Nucleus accumbens (tissue), 56 donors: ENCODE results near the gene VSX1.
A peak's percentile ranks its signal among the peaks of the same experiment; 100 is the strongest.

Experiments used
- DNase-seq, 56 donors: peaks; one replicate each; lab custom pipeline; 2025; lab: John Stamatoyannopoulos, UW

Gene VSX1

DNA sequence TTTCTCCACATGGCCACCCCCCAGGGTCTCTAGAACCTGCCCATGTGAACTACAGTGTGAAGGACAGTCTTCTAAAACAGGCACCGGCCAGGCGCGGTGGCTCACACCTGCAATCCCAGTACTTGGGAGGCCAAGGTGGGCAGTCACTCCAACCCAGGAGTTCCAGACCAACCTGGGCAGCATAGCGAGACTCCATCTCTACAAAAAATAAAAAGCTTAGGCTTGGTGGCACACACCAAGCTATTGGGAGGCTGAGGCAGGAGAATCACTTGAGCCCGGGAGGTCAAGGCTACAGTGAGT is 37.7 kb downstream of the VSX1 start:
- no peak for DNase-seq

DNA sequence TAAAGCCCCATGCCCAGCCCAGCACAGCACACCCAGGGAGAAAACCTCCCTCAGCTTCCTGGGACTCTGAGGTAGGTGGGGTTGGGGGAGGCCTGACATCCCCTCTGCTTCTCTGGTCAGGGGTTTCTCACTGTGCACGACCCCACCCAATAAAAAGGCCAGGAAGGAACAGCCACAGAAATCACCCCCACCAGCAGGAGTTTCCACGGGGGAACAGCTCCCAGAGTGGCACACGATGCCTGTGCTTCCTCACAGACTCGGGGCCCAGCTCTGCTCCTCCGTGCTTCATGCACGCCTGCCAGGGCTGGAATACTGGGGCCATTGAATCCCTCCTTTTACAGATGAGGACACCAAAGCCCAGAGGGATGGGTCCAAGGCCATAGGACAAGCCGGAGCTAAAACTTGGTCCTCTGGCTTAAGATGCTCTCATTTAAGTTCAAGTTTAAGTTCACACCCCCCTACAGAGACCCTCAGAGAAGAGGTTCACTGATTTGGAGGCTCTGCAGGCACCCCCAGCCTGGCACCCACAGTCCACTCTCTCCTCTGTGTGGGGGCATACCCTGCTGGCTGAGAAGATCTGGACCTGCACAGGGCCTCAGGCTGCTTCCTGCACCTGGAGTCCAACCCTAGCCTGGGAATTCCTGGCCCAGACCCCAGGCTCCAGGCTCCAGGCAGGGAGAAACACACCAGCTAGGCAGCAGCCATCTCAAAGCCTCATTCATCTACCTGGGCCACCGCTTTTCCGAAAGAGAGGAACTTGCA is 38.3 kb downstream of the VSX1 start:
- no peak for DNase-seq

DNA sequence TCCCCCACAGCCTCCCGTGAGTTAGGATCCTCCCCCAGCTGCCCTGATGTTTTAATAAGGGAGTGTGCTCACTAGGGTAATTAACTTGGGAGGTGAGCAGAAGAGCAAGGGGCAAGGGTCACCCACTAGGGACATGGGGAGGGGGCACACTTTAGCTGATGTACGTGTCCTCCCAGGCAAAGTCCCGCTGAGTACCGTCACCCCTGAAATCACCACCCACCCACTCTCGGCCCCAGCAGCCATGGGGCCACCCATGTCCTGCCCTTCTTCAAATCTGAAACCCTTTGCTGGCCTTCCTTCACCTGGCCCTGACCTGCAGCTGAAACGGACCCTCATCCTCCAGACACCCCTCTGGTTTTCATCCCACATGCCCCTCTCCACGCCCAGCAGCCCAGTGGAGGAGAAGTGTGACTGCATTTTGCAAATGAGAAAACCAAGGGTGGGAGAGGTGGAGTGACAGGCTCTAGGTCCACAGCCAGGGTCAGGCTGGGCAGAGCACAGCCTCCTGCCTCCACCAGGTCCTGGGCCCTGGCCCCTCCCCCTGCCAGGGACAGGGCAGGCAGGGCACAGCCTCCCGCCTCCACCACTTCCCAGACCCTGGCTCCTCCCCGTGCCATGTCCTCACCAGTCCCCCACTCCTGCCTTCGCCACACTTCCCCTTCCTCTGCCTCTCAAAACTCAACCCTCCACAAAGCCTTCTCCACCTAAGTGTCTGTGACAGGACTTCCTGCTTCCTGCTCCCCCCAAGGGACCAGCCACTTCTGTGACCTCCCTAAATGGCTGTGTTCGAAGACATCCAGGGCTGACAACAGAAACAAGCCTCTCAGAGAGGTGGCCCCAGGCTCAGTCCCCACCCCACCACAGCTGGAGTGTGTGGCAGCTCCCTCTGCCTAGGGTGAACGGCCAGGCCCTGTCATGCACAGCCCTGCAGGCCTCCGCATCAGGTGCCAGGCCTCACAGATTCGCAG is 39.1 kb downstream of the VSX1 start:
- DNase-seq, result peak in 5 of 56 donors; percentile 25 to 52 (median 31)

DNA sequence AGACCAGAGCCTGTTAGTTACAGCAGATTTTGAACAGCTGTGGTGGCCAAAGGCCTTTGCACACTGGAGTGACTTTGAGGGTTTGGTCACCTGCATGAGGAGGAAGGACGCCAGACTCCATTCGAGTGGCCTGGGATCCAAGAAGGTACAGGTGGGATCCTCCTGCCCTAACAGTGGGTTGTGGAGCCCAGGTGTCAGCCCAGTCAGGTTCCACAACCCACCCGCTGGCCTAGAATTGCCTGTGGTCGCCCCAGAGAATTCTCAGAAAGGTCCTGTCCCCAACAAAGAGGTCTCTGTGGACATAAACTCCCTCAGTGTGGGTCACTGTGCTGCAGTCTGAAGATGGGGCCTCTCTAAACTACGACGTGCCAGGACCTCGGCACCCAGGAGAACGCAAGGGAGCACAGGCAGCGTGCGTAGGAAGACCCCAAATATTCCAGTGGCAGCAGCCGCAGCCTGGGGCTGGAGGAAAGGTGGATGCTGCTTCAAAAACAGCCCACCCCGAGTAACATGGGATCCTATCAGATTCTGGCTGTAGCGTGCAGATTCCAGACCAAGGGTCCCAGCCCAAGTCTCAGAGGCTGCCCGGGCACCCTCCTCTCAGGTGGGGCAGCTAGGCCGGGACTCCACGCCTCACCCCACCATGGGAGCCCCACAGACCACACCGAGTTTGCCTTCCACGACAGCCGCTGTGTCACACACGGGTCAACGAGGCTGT is 40.0 kb downstream of the VSX1 start:
- no peak for DNase-seq

DNA sequence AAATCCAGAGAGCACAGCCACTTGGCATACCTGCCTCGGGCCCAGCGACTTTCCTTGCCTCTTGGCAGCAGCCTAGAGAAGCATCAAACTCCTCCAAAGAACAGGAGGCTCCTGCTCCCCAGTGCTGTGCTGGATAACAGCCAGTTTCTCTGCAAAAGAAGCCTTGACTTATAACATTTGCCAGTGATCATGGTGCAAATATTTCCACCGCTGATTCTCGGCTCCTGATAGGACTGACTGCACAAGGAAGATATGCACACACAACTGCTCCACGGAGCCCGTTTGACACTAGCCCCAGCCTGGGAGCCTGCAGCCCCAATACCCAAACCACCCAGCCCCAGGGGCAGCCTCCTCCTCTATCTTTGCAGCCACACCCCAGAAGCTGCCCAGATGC is 41.5 kb downstream of the VSX1 start:
- DNase-seq, result peak in 2 of 56 donors; percentile 53 to 55

DNA sequence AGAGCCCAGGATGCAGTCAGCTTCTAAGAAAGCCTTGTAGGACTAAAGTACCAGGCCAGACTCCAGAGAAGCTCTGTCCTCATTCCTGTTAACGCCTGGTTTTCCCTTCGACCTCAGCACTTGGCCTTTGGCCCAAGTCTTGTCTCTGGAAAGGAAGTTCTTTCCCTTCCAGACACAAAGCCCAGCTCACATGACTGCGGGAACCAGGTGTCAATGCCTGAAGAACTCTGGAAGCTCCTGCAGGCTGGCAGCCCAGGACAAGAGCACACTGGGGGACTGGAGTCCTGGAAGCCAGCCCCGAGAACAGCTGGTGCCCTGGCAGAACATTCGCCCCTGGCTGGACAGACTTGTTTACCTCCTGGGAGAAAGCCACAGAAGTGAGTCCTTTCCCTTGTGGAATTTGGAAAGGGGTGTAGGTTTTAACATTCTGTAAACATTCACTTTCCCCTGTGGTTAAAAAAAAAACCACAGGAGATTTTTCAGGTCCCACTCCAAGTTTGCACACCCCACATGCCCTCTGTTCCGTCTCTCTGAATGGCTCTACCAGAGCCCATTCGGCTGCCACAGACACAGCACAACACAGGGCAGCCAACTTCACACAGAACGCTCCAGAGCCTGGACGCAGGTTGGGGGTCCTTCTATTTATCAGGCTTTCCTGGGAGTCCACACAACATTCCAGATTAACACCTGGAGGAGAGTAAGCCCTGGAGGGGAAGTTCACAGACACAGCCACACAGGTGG is 42.1 kb downstream of the VSX1 start:
- peak in 53 of 56 donors; percentile 33 to 89 (median 70) for DNase-seq

DNA sequence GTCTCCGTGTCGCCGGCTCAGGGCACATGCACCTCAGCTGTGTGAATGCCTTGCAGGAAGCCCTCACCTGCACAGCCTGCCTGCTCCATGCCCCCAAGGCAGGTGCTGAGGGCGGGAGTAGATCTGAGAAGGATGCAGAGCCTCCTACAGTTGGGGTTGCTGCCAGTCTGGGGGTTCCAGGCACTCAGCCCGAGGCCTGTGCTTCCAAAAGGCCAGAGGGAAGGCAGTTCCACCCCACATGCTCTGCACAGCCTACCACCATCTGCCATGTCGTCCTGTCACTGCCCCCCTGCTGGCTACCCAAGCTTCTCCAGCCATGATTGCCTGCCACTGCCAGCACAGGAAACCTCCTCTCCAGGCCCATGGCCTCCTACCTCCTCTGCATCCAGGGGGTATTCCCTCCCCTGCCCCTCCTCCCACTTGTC is 43.3 kb downstream of the VSX1 start:
- DNase-seq, result no peak

DNA sequence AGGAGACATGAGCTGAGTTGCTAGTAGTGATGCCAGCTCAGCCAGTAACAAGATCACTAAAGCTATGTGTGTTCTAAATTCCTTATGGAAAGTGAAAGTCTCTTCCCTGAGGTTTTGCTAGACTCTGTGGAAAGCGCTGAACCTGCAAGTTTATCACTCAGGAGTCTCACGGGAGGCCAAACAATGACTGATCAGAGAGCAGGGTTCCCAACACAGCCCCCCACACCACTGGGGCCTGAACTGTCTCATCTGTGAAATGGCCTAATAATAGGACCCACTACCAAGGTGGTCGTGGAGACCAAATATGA is 43.9 kb downstream of the VSX1 start:
- no peak for DNase-seq

DNA sequence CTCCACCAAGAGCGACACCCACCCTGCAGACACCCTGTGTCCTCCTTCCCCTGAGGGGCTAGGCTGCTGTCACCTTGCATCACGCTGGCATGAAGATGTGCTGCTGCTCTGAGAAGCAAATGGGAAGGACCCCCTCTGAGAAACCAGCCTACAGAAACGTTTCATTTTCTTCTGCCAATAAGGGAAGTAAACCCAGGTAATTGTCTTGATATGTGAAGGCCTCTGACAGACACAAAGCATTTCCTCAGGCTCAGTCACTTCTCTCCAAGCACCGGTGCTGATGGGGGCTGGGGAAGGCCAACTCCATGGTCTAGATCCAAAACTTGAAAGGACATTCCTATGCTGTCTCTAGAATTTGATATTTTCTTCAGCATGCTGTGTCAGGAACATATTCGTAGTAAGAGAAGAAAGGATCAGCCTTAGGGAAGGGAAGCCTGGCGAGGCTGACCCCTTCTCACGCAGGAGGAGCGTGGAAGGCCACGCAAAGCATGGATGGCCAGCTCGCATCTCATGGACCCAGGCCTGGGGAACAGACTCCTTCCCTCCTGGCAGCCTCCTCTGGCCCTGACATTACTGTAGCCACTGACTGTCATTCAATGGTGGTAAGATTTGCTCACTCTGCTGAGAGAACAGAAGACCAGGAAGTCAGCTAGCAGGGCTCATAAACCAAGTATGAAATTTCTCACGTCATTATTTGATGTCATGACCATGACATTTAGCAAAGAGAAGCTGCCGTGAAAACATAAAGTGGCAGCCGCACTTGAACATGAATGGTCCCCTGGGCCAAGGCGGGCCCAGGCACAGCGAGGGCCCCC is 44.4 kb downstream of the VSX1 start:
- DNase-seq, result no peak

DNA sequence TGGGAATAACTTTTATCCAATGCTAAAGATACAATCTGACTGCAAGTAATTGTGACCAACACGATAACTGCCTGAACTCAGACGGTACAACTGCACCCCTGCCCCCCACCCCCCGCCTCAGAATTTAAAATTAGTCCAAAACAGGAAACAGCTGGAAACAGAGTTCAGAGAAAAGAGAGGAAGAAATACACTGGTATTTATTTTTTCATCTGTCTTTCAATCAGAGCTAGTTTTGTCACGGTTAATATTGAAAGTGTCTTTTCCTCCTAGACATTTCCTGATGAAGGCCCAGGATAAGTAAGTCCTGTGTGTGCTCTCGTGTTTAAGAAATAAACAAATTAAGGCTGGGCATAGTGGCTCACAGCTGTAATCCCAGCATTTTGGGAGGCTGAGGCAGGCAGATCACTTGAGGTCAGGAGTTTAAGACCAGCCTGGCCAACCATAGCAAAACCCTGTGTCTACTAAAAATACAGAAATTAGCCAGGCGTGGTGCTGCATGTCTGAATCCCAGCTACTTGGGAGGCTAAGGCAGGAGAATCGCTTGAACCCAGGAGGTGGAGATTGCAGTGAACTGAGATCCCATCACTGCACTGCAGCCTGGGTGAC is 45.5 kb downstream of the VSX1 start:
- DNase-seq, result no peak

DNA sequence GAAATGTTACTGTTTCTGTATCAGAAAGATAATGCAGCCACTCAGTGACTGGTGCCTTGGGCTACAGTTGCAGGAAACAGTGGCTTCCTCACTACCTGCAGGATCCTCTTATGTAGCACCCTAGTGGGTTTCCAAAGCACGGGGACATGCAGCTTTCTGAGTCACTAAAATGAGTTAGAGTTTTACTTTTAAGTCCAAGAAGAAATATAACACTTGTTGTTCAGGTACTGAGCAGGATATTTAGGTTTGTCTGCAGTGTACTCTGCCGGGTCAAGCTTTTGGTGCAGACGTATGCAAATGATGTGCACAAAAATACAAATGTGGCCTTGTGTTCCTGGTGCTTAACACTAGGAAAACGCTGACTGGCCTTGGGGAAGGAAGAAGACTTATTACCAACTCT is 46.0 kb downstream of the VSX1 start:
- DNase-seq, result peak in 1 of 56 donors; percentile 14

DNA sequence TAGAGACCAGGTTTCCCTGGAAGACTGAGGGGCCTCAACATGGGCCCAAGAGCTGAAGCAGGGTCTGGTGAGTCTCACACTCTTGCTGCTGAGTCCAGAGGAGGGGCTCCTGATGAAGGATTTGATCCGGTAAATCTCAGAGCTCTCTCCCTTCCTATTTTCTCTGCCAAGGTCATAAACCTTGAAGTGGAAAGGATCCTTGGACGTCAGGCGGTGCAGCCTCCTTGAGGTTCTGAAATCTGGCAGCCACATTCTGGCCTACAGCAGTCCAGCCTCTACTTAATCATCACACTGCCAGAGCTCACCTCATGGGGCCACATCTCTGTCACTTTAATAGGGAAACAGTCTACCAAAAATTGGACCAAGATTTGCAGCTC is 48.0 kb downstream of the VSX1 start:
- DNase-seq, result no peak

DNA sequence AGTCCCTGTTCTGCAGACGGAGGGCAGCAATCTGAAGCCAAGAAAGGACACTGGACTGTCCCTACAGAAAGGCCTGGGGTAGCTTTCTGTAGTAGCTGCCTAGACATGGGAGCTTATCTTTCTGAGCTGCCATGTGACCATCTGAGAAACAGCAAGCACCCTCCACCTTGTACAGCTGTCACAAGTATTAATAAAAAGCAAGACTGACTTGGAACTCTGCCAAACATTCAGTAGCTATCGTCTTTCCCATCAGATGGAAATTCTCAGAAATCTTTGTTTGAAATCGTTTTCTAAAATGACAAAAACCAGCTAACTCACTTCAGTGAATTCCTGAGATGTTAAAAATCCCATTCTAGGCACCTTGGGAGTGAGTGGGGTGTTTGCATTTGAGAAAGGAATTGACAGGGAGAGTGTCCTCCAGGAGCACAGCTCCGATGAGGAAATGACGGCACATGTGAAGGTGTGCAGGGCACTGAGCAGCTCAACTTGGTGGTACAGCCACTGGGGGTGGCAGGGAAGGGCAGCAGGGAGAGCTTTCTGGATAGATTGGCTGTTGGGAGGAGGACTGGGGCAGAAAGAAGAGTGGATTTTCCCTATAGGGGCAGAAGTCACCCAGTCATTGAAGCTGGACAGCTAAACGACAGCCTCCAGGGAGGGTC is 48.5 kb downstream of the VSX1 start:
- DNase-seq, result no peak

DNA sequence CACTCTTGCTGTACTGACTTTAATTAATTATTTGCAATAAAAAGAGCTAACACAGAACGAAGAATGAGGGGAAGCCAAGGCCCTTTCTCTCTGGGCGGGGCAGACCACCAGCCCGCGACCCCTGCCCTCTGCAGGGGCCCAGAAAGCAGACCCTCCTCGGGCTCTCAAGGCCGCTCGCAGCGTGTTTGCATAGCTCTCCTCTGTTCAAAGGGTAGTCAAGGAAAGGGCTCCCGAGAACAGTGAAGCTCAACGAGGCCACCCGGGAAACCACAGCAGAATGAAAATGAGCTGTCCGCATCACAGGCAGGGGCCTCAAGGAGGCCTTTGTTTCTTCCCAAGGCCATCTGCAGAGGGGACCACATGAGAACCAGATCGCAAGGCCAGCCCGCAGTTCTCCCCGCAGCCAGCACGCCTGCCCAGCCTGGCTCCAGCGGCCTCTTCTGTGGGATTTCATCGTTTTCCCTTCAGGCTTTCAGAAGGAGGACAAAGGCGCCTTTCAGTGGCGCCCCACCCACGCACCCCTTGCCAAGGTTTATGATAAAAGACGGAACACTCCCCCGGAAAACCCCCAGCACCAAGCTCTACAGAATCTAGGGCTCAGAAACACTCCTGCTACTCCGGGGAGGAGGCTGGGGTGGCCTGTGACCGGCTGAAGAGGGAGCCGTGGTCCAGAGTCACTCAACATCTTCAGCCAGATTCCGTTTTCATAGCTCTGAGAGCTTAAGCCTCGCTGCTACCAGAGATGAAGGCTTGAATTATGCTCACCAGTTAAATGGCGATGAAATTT is 49.3 kb downstream of the VSX1 start:
- peak; percentile 50 to 98 (median 93) for DNase-seq

DNA sequence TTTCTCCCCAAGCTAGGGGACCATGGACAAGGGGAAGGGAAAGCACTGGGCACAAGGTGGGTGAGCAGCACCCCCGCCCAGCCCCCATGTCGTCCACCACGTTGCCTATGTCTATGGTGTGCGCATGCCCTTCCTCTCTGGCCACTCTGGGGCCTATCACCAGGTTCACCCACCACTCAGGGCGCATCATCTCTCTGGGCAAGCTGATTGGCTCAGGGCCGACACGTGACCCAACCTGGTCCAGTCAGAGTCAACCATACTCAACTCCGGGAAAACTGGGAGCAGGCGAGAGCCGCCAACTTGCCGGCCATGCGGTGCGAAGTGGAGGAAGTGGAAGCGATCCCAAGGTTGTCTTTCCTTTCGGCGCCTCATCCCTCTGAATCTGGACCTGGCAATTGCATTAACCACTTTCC is 49.9 kb downstream of the VSX1 start:
- peak in 45 of 56 donors; percentile 31 to 84 (median 62) for DNase-seq

DNA sequence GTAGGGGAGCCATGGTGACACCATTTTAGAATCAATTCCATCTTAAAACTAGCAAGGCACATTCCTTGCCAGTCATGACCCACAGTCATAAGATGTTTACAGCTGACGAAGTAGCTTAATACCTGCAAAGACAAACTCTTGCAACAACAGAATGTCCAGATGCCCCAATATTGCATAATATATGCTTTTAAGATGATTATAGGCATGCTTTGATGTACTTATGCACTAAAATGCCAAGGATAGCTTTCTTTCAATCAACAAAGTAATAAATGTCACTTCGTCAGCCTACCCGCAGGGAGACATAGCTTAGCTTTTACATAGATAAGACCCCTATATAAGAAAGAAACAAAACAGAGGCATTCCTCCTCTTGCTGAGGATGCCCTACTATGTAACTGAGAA is 50.7 kb downstream of the VSX1 start:
- DNase-seq, result no peak

DNA sequence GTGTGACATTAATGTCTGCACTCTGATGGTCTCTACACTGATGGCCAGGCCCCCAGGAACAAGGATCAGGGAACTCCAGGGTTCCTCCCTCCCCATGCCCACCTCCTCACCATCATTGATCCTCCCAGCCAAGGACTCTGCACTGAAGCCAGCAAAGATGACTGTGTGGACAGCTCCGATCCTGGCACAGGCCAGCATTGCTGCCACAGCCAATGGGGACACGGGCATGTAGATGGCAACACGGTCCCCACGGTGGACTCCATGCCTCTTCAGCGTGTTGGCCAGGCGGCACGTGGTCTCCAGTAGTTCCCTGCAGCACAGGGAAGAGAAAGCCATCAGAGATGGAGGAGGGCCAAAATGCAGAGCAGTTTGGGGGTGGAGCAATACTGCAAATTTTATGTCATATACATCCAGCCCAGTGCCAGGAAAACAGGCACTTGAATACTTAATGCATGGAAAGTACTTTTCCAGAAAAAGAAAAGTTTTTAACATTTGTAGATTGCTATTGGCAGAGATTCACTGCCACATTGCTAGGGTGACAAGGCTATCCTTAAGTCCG is 51.2 kb downstream of the VSX1 start:
- peak in 15 of 56 donors; percentile 12 to 48 (median 37) for DNase-seq
